ENCODE measurements around the gene MOAP1.
A peak's percentile ranks its signal among the peaks of the same experiment; 100 is the strongest.

The MOAP1 gene

DNA sequence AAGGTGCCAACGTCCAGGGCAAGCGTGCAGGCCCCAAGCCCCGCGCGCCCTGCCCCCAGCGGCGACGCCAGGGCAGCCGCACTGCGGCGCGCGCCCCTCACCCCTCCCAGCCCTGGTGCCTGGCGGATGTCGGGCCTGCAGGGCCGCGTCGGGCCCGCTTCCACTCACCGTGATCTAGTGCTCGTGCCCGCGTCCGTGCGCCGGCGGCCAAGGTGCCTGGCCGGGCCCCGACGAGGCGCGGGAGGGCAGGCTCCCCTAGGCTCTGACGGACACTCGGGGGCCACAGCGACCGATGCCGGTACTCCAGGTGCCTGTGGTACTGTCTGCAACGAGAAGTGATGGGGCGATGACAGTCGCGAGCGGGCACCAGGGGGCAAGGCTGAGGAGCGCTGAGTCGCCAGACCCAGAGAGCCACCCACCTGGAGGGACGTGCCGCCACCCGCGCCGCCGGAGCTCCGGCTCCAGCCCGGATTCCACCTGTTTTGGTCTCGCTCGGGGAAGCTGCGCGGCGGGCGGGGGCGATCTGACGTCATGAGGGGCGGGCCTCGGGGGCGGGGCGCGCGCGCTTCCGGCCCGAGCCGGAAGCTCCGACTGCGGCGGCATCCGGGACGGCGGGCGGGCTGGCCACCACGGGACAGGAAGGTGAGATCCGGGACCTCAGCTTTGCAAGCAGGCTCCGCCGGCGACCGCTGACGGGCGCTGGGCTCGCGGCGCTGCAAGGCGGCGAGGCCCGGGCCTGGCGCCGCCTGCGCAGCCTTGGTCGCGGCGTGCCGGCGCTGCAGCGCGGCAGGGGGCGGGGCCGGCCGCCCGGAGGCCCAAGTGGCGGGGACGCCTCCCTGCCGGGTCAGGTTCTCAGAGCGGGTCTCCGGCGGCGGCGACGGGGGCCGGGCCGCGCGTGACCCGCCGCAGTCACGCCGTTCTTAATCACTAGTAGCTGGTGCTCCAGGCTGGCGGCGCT, at the start of gene MOAP1, which contains the start of gene LYSET (continued):
- TF ChIP-seq ZNF785 (tag by site-specific recombination; IDR thresholded peaks at IDR 0.05), result no peak
- TF ChIP-seq ZNF433 (tag by site-specific recombination; IDR thresholded peaks at IDR 0.05; ENCODE audit: low read depth), result no peak
- TF ChIP-seq ZNF561 (tag by site-specific recombination; IDR thresholded peaks at IDR 0.05; ENCODE audit: borderline replicate concordance), result peak; percentile 71; the same call in 1 of the 2 replicates
- TF ChIP-seq ZNF530 (tag by site-specific recombination; IDR thresholded peaks at IDR 0.05; ENCODE audit: low read depth), result no peak
- TF ChIP-seq ZNF549 (tag by site-specific recombination; IDR thresholded peaks at IDR 0.05), result no peak
- peak; percentile 82 for TF ChIP-seq ZNF600 (tag by site-specific recombination; IDR thresholded peaks at IDR 0.05)
- no peak for TF ChIP-seq ZNF423 (tag by site-specific recombination; IDR thresholded peaks at IDR 0.05)
- no peak for TF ChIP-seq BCL11B (tag by site-specific recombination; IDR thresholded peaks at IDR 0.05; ENCODE audit: low read depth)
- TF ChIP-seq ZBTB21 (tag by site-specific recombination; IDR thresholded peaks at IDR 0.05), result peak; percentile 73
- TF ChIP-seq KLF9 (tag by site-specific recombination; IDR thresholded peaks at IDR 0.05; ENCODE audit: low read depth), result peak; percentile 77
- no peak for TF ChIP-seq PRDM1 (tag by site-specific recombination; IDR thresholded peaks at IDR 0.05)
- TF ChIP-seq ZSCAN5A (tag by site-specific recombination; IDR thresholded peaks at IDR 0.05), result peak; percentile 92
- TF ChIP-seq ZBTB7A (tag by site-specific recombination; IDR thresholded peaks at IDR 0.05; ENCODE audit: low read depth), result peak; percentile 60; the same call in 1 of the 2 replicates
- TF ChIP-seq ZBTB49 (tag by site-specific recombination; IDR thresholded peaks at IDR 0.05; ENCODE audit: low read depth), result no peak
- TF ChIP-seq ZNF311 (tag by site-specific recombination; IDR thresholded peaks at IDR 0.05; ENCODE audit: borderline replicate concordance), result no peak
- TF ChIP-seq ZNF214 (tag by site-specific recombination; IDR thresholded peaks at IDR 0.05; ENCODE audit: borderline replicate concordance), result no peak
- TF ChIP-seq, protein P1, sequence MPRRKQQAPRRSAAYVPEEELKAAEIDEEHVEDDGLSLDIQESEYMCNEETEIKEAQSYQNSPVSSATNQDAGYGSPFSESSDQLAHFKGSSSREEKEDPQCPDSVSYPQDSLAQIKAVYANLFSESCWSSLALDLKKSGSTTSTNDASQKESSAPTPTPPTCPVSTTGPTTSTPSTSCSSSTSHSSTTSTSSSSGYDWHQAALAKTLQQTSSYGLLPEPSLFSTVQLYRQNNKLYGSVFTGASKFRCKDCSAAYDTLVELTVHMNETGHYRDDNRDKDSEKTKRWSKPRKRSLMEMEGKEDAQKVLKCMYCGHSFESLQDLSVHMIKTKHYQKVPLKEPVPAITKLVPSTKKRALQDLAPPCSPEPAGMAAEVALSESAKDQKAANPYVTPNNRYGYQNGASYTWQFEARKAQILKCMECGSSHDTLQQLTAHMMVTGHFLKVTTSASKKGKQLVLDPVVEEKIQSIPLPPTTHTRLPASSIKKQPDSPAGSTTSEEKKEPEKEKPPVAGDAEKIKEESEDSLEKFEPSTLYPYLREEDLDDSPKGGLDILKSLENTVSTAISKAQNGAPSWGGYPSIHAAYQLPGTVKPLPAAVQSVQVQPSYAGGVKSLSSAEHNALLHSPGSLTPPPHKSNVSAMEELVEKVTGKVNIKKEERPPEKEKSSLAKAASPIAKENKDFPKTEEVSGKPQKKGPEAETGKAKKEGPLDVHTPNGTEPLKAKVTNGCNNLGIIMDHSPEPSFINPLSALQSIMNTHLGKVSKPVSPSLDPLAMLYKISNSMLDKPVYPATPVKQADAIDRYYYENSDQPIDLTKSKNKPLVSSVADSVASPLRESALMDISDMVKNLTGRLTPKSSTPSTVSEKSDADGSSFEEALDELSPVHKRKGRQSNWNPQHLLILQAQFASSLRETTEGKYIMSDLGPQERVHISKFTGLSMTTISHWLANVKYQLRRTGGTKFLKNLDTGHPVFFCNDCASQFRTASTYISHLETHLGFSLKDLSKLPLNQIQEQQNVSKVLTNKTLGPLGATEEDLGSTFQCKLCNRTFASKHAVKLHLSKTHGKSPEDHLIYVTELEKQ (tag by site-specific recombination; IDR thresholded peaks at IDR 0.05; ENCODE audit: borderline replicate concordance), result no peak; the same call in 1 of the 2 replicates
- no peak for TF ChIP-seq INSM2 (tag by site-specific recombination; IDR thresholded peaks at IDR 0.05)
- TF ChIP-seq, protein P2, sequence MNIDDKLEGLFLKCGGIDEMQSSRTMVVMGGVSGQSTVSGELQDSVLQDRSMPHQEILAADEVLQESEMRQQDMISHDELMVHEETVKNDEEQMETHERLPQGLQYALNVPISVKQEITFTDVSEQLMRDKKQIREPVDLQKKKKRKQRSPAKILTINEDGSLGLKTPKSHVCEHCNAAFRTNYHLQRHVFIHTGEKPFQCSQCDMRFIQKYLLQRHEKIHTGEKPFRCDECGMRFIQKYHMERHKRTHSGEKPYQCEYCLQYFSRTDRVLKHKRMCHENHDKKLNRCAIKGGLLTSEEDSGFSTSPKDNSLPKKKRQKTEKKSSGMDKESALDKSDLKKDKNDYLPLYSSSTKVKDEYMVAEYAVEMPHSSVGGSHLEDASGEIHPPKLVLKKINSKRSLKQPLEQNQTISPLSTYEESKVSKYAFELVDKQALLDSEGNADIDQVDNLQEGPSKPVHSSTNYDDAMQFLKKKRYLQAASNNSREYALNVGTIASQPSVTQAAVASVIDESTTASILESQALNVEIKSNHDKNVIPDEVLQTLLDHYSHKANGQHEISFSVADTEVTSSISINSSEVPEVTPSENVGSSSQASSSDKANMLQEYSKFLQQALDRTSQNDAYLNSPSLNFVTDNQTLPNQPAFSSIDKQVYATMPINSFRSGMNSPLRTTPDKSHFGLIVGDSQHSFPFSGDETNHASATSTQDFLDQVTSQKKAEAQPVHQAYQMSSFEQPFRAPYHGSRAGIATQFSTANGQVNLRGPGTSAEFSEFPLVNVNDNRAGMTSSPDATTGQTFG (tag by site-specific recombination; IDR thresholded peaks at IDR 0.05; ENCODE audit: borderline replicate concordance), result no peak
- TF ChIP-seq ZNF24 (tag by site-specific recombination; IDR thresholded peaks at IDR 0.05), result 0 out of 2 replicates have a peak, but pooled peaks have one; percentile 48
- peak; percentile 79 for TF ChIP-seq ZFHX2 (tag by site-specific recombination; conservative IDR thresholded peaks at IDR 0.05)
- no peak for TF ChIP-seq ZNF112 (tag by site-specific recombination; IDR thresholded peaks at IDR 0.05)
- 0 out of 2 replicates have a peak, but pooled peaks have one; percentile 29 for TF ChIP-seq ZFP69B (tag by site-specific recombination; IDR thresholded peaks at IDR 0.05)
- TF ChIP-seq, protein P3, sequence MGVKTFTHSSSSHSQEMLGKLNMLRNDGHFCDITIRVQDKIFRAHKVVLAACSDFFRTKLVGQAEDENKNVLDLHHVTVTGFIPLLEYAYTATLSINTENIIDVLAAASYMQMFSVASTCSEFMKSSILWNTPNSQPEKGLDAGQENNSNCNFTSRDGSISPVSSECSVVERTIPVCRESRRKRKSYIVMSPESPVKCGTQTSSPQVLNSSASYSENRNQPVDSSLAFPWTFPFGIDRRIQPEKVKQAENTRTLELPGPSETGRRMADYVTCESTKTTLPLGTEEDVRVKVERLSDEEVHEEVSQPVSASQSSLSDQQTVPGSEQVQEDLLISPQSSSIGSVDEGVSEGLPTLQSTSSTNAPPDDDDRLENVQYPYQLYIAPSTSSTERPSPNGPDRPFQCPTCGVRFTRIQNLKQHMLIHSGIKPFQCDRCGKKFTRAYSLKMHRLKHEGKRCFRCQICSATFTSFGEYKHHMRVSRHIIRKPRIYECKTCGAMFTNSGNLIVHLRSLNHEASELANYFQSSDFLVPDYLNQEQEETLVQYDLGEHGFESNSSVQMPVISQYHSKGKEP (tag by site-specific recombination; IDR thresholded peaks at IDR 0.05), result no peak
- TF ChIP-seq ZNF138 (tag by site-specific recombination; IDR thresholded peaks at IDR 0.05; ENCODE audit: borderline replicate concordance), result no peak
